ENCODE results near the gene AASS.

DNA sequence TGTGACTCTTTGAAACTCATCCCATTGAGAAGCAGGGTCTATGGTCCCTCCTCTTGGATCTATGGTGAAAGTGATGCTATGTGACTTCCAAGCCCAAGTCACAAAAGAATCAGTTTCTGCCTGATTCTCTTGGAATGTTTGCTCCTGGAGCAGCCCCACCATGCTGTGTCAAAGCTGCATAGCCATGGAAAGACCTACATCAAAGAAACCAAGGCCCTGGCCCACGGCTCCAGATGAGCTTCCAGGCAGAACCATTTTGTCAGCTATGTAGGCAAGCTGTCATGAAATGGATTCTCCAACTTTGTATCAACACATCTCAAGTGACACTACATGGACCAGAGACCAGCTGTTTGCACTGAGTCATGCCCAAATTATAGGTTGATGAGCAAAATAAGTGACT lies 77.0 kb downstream of the AASS start:
- TF ChIP-seq, protein P1, sequence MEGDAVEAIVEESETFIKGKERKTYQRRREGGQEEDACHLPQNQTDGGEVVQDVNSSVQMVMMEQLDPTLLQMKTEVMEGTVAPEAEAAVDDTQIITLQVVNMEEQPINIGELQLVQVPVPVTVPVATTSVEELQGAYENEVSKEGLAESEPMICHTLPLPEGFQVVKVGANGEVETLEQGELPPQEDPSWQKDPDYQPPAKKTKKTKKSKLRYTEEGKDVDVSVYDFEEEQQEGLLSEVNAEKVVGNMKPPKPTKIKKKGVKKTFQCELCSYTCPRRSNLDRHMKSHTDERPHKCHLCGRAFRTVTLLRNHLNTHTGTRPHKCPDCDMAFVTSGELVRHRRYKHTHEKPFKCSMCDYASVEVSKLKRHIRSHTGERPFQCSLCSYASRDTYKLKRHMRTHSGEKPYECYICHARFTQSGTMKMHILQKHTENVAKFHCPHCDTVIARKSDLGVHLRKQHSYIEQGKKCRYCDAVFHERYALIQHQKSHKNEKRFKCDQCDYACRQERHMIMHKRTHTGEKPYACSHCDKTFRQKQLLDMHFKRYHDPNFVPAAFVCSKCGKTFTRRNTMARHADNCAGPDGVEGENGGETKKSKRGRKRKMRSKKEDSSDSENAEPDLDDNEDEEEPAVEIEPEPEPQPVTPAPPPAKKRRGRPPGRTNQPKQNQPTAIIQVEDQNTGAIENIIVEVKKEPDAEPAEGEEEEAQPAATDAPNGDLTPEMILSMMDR (IDR thresholded peaks at IDR 0.05; ENCODE audit: low read depth, low read length, poor library complexity, severe bottlenecking), result no peak
- no peak for TF ChIP-seq EZH2phosphoT487 (IDR thresholded peaks at IDR 0.05; ENCODE audit: borderline replicate concordance, low read length)
